Measurements from ENCODE around the gene ATP5F1A.
"Not testable (repeated sequence)": the region's sequence is repeated elsewhere in the genome, so short reads cannot be mapped to it uniquely, and the experiment has no call there.

The ATP5F1A gene

DNA sequence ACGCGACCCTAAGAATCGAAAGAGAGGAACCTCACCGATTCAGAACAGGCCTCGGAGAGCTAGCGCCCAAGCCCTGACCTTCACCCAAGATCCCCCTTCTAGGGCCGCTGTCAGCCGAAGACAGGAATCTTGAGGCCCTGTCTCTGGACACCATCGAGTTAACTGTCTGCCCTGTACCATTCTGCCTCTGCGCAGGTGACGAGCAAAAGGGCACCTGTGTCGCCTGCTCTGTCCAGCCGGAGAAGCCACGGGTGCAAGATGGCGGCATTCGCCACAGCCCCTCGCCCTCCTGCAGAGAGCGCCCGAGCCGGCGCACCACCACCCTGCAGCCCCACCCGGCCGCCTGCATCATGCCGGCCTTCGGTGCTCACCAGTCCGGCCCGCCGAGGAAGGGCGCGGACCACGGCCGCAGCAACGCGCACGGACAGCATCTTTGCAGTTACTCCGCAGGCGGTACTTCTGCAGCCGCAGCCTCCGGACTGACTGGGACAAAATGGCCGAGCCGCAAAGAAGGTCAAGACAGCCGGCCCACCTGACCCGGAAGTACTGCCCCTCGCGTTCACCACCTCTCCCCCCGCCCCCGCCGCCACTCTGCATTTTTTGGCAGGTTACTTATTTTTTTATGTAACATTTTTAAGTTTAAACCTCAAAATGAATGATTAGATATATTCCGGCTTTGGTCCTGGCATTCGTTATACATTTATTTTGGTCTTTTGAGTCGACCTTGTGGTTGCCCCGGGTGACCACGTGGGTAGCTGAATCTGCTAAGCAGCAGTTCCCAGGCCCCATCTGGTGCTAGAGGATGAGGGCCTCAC, at the start of gene ATP5F1A:
Gene ATP5F1A (minus strand): TSS at position 496 of the 815 bp plus-strand sequence. CDS start 65 bp downstream, at position 431.
- DNase-seq (ENCODE audit: low read depth in 2 of 2): peak; percentile 63 to 76

DNA sequence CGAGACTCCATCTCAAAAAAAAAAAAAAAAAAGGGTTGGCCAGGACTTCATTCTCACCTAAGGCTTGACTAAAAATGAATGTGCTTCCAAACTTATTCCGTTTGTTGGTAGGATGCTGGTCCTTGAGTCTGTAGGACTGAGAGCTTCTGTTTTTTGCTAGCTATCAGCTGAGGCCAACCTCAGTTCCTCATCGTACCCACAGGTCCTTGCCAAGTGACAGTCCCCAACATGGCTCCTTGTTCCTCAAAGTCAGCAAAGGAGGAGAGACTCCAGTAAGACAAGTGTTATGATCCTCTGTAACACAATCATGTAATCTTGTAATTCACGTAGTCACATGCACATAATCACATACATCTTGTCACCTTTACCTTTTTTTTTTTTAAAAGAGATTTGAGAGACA, 43.1 kb upstream of the ATP5F1A start:
- no peak for DNase-seq (ENCODE audit: low read depth in 2 of 2)

DNA sequence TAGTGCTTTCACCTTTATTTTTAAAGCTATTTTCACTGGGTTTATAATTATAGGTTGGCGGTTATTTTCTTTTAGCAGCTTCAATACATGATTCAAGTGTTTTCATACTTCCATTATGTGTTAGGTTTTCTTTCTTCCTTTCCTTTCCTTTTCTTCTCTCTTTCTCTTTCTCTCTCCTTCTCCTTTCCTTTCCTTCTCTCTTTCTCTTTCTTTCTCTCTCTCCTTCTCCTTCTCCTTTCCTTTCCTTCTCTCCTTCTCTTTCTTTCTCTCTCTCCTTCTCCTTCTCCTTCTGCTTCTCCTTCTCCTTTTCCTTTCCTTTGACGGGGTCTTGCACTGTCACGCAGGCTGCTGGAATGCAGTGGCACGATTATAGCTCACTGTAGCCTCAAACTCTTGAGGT, 42.1 kb upstream of the ATP5F1A start:
- no peak for DNase-seq (ENCODE audit: low read depth in 2 of 2)

DNA sequence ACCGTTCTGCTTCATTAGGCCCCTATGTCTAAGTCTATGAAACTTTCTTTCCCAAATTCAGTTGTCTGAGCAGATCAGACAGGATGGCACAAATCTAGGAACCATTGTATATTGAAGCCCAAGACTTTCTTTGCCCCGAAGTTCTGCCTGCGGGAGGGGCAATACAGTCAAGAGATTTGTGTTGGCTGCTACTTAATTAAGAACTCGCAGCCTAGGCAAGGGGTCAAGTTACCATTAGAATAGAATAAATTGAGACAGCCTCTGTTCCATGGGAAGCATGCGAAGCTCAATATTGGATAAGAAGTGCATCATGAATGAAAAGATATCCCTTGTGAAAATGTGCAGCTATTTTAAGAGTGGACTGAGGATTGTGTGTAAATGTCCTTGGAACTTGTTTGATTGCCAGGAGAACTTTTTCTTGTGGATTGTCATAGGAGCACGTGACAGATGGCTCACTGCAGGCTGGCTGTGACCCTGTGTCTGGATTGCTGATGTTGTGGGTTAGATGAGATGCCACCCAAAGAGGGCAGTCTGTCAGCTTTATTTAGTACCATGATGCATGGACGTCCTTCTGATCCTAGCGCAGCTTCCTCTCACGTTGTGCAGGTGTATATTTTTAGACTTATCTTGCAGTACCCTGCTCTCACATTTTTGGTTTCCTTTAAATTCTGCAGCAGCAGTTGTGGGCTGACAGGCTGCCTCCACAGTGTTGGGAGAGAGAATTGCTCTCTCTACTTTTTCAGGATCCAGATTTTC, 37.0 kb upstream of the ATP5F1A start:
- no peak for DNase-seq (ENCODE audit: low read depth in 2 of 2)

DNA sequence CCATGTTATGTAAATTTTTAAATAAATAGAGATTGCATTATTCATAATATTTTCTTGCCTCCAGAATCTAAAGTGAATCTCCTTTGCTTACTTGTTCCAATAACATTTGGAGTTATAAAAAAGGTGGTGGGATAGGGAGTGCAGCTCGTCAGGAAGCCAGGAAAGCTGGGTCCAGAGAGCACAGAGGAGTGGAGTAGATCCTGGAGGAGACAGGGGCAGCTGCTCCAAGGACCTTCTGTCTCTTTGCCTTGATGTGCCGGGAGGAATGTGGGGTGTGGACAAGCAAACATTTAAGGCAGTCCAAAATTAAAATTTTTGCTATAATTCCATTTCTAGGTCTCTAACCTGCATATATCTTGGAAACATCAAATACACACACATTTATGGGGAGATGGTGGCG, 35.4 kb upstream of the ATP5F1A start:
- DNase-seq (ENCODE audit: low read depth in 2 of 2): no peak

DNA sequence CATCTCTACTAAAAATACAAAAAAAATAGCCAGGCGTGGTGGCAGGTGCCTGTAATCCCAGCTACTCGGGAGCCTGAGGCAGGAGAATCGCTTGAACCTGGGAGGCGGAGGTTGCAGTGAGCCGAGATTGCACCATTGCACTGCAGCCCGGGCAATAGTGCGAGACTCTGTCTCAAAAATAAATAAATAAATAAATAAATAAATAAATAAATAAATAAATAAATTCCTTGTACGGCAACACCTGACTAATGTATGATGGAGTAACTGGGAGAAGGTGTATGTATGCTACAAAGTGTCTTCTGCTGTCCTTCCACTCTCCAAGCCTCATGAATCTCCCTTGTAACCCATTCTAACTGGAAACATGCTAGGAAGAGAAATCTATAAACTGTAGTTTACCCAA, 32.5 kb upstream of the ATP5F1A start:
- not testable (repeated sequence) for DNase-seq (ENCODE audit: low read depth in 2 of 2)

DNA sequence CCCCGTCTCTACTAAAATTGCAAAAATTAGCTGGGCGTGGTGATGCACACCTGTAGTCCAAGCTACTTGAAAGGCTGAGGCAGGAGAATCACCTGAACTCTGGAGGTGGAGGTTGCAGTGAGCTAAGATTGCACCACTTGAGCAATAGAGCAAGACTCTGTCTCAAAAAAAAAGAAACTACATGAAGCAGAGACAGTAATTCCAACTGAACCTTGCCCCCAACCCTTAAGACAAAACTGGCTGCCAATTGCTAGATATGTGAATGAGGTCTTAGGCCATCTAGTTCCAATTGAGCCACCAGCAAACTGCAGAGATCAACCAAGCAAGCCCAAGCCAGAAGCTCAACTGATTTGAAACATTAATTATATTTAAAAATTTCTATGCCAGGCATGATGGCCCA, 32.0 kb upstream of the ATP5F1A start:
- DNase-seq (ENCODE audit: low read depth in 2 of 2): no peak

DNA sequence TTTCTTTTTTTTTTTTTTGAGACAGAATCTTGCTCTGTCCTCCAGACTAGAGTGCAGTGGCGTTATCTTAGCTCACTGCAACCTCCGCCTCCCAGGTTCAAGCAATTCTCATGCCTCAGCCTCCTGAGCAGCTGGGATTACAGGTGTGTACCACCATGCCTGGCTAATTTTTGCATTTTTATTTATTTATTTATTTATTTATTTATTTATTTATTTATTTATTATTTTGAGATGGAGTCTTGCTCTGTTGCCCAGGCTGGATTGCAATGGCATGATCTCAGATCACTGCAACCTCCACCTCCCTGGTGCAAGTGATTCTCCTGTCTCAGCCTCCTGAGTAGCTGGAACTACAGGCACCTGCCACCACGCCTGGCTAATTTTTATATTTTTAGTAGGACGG, 28.5 kb upstream of the ATP5F1A start:
- not testable (repeated sequence) for DNase-seq (ENCODE audit: low read depth in 2 of 2)

DNA sequence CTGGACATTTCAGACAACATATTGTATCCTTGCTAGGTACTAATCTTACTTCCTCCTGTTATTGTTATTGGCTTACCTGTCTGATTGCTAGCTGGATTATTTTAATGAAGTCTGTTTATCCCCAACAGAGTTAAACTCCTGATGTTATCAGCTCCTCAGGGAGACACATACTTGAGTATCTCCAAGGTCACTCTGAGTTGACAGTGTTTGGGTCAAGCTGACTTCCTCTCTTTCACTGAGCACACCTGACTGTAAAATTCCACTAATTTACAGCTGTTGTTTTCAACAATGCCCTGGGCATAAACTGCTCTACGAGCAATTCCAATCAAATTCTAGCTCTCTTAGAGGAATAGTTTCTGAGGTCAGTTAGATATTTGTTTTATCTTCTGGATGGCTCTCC, 15.7 kb upstream of the ATP5F1A start:
- DNase-seq (ENCODE audit: low read depth in 2 of 2): no peak

DNA sequence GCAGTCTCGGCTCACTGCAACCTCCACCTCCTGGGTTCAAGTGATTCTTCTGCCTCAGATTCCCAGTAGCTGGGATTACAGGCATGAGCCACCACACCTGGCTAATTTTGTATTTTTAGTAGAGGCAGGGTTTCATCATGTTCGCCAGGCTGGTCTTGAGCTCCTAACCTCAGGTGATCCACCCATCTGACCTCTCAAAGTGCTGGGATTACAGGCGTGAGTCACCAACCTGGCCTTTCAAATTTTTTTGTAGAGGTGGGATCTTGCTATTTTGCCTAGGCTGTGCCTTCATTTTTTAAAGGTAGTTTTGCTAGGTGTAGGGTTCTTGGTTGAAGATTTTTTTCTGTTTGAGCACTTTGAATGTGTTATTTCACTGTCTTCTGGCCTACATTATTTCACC, 12.3 kb upstream of the ATP5F1A start:
- DNase-seq (ENCODE audit: low read depth in 2 of 2): no peak

DNA sequence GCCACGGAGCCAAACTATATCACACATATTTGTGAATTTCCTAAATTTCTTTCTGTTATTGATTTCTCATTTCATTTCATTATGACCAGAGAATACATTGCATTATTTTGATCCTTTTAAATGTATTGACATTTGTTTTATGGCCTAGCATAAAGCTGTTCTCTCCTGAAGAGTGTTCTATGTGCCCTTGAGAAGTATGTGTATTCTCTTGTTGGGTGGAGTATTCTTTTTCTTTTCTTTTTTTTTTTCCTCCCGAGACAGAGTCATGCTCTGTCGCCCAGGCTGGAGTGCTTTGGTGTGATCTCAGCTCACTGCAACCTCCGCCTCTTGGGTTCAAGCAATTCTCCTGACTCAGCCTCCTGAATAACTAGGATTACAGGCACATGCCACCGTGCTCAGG, 11.3 kb upstream of the ATP5F1A start:
- DNase-seq (ENCODE audit: low read depth in 2 of 2): no peak

DNA sequence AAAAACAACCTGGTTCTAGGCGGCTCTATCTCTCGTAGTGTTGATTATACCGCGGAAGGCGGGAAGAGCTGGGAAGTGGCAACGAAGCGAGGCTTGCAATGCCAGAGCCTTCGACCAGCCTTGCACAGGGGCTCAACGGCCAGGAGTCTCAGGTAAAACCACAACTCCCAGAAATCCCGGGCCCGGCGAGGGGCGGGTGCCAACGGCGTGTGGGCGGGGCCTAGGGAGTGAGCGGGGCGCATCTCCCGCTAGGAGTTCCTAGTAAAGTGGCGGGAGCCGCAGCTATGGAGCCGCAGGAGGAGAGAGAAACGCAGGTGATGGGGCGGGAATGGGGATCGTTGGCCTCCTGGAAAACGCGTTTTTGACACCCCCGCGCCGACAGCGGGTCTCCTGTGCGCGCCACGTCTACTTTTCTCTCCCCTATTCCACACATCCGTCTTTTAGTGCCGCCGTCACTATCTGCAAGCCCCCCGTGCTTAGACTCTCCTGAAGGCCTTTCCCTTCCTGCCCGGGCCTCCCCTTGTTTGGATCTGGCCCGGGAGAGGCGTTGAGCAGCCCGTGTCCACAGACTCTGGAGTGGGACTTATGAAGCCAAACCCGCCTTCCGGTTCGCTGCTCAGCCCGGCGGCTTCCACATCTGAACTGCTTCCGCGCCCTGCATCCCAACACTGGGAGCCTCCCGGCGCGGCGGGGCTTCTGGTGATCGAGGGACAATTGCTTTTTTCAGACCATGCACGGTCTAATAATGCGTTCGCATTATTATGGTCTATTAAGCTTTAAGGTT, 6.2 kb upstream of the ATP5F1A start, which contains the start of gene HAUS1:
Gene HAUS1 (plus strand): TSS at position 258 of the 784 bp plus-strand sequence. CDS start 27 bp downstream, at position 285.
- peak; percentile 67 to 69 for DNase-seq (ENCODE audit: low read depth in 2 of 2)

DNA sequence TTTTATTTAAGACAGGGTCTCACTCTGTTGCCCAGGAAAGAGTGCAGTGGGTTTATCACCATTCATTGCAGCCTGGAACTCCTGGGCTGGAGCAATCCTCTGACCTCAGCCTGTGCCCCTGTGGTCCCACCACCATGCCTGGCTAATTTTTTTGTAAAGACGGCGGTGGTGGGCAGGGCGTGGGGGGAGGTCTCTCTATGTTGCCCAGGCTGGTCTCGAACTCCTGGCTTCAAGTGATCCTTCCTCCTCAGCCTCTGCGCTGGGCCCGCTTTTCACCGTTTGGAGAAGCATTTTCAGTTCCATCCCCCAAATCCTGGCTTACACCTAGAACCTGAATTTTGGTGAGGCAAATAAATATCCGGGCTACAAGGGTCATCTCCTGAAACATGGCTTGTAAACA, 1.4 kb upstream of the ATP5F1A start:
- DNase-seq (ENCODE audit: low read depth in 2 of 2): no peak

DNA sequence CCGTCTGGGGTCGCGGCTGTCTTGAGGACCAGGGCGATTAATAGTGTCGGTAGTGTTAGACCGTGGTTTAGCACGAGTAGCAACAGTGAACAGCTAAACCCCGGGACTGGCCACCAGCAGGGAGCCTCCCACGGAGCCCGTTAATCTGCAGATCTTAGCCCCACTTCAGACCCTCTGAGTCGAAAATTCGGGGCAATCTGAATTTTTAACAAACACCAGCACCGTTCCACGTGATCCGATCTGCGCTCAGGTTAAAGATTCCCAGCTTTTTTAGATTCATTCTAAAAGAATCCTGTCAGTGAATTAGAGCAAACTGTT, 479 bp upstream of the ATP5F1A start:
- DNase-seq (ENCODE audit: low read depth in 2 of 2): no peak

DNA sequence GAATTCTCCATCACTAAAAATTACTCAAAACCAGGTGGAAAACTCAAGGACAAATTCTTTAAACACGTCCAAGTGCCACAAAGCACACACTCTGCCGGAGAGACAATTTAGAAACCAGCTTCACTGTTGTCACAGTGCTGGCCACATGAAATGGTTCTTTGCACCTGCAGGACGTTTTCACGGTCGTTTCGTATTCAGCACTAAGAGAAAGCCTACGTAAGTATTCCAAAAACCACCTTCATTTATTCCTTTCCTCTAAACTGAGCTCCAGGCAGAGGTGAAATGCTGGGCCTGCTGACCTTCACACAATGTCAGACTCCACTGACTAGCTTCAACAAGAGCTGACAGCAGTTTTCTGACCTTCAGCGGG, 680 bp downstream of the ATP5F1A start:
- DNase-seq (ENCODE audit: low read depth in 2 of 2): no peak

DNA sequence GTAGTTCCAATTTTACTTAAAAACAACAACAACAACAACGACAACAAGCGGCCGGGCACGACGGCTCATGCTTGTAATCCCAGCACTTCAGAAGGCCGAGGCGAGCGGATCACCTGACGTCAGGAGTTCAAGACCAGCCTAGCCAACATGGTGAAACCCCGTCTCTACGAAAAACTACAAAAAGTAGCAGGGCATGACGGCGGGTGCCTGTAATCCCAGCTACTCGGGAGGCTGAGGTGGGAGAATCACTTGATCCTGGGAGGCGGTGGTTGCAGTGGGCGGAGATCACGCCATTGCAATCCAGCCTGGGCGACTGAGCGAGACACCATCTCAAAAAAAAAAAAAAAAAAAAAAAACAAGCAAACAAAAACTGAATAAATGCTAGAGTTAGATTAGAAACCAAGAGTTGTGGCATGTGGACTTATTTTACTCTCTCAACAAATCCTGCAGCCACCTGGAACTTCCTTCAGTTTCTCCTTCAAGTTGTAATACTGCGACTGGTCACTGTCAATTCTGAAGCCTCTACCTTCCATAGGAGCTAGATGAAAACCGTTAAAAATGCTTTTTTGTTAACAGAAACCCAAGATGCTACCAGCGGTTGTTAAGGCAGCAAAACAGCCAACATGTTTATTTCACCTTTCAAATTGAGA, 1.3 kb downstream of the ATP5F1A start:
- DNase-seq (ENCODE audit: low read depth in 2 of 2): no peak

DNA sequence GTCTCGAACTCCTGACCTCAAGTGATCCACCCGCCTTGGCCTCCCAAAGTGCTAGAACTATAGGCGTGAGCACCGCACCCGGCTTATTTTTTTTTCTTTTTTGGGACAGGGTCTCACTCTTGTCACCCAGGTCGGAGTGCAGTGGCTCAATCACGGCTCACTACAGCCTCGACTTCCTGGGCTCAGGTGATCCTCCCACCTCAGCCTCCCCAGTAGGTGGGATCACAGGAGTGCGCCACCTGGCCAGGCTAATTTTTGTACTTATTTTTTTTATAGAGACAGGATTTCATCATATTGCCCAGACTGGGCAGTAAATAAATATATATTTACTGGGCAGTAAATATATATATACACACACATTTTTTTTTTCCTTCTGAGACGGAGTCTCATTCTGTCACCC, 2.6 kb downstream of the ATP5F1A start:
- DNase-seq (ENCODE audit: low read depth in 2 of 2): no peak

DNA sequence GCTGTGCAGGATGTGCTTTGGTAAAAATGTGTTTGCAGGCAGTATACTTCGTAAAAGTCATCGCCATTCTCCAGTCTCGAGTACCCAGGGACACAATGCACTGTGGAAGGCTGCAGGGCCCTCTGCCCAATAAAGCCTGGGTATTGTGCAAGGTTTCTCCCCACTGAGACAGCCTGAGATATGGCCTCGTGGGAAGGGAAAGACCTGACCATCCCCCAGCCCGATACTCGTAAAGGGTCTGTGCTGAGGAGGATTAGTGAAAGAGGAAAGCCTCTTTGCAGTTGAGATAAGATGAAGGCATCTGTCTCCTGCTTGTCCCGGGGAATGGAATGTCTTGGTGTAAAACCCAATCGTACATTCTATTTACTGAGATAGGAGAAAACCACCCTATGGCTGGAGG, 9.6 kb downstream of the ATP5F1A start:
- not testable (repeated sequence) for DNase-seq (ENCODE audit: low read depth in 2 of 2)

DNA sequence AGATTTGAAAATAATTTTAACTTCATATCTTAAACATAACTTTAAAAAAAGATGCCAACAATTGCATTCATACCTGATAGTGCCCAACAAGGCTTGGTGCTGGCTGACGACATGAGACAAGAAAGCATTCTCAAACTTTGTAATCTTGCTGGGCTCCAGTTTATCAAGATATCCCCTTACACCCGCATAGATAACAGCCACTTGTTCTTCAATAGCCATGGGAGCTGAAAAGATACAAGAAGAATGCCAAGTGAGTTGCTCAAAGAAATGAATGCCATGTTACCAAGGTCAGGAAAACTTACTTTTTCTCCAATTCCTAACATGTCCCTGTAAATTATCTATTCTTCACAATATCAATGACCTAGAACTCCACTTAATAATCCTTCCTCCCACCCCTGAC, 13.7 kb downstream of the ATP5F1A start:
- no peak for DNase-seq (ENCODE audit: low read depth in 2 of 2)

DNA sequence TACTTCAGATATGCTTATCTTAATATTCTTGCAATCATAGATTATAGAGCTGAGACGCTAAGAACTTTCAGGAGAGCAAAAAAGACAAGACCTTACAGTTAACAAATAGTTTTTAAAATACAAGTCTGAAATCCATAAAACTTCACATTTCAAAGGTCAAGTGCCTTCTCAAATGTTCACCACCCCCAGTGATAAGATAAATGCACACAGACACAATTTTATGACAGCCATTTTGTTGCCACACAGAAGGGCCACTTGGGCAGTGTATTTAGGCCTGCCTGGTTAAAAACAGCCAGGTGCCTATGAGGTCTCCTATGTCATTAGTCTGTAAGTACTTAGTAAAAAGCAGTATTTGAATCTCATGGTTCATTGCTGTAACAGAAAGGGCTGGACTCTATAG, 17.9 kb downstream of the ATP5F1A start:
- no peak for DNase-seq (ENCODE audit: low read depth in 2 of 2)

DNA sequence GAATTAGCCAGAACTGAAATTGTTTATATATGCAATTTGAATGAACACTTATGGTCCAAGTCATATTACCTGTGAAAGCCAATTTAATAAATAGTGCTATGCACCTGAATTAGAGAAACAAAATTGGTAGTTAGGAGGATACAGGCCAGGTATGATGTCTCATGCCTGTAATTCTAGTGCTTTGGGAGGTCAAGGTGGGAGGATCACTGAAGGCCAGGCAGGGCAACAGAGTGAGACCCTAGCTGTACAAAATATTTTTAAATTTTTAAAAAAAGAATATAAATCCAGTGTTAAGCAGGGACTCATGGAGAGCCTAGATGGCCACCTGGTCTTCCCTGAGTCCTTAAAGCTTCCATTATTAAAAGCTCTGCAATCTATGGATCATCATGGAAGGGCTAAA, 18.8 kb downstream of the ATP5F1A start:
- DNase-seq (ENCODE audit: low read depth in 2 of 2): no peak

Measured in stimulated activated CD8-positive, alpha-beta memory T cell treated with anti-CD3 and anti-CD28 coated beads, Interleukin-7, amount 100 ng/mL, for 1 hour (primary cell).